GM18907 (cell line): ENCODE results near the gene TPPP3.

Experiments
- ATAC-seq: cut with Tn5 transposase; IDR thresholded peaks from one replicate; pipeline ENCODE4 v1.9.1; 2021; ENCODE audit warnings: mild to moderate bottlenecking, moderate library complexity; ENCODE audit not compliant: unreplicated experiment

TPPP3 gene

DNA sequence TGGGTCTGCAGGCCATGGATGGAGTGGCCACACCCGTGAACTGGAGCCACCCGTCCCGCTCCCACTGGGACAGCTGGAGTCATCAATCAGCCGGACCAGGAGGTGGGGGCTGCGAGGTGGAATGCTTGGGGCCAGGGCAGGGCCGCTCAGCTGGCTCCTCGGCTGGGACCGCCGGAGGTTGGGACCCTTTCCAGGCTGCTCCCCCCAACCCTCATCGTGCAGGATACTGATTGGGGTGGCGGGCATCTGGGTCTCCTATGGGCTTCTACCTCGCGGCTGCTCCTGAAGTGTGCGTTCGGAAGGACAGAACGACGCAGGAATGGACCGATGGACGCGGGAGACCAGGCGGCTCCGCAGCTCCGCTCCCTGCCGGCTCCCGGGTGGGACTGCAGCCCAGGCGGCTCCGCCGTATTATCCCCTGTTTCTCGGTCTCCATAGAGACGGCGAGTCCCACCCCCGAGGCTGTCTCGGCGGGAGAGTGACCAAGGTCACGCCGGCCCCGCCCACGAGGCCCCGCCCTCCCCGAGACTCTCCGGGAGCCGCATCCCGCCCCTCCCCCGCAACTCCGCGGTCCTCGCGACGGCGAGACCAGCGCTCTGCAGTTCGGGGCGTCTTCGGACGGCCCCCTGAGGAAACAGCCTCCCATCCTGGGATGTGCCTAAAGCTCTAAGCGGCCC, at the start of gene TPPP3:
TSS of gene TPPP3 (minus strand) at position 388 of the 677 bp plus-strand sequence. CDS start 2,387 bp downstream, outside the sequence.
- ATAC-seq, result no peak

DNA sequence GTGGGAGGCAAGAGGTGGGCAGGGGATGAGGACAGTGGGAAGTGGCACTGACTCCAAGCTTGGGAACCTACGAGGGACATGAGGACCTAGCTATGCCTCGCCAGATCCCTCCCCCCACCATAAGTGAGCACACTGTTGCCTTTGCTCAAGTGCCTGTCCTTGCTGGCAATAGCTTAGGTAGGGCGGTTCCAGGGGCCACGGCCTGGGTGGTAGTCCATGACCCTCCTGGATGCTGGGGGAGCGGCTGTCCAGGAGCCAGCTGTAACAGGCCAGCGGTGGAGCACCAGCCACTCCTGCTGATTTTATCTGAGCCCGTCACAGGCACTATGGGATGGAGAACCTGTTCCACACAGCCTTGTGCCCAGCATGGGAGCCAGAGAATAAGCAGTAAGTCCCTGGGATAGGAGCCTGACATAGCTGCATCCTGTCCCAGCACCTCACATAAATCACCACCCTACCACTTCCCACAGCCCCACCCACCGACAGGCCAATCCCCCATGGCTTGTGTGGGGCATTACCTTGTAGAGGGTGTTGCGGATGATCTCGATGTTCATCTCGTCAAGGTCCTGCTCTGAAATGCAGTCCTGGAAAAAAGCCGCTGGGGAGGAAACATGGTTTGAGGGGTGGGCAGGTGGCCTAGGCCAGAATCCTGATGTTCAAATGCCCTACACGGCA, 49.4 kb upstream of the TPPP3 start:
- ATAC-seq, result no peak

DNA sequence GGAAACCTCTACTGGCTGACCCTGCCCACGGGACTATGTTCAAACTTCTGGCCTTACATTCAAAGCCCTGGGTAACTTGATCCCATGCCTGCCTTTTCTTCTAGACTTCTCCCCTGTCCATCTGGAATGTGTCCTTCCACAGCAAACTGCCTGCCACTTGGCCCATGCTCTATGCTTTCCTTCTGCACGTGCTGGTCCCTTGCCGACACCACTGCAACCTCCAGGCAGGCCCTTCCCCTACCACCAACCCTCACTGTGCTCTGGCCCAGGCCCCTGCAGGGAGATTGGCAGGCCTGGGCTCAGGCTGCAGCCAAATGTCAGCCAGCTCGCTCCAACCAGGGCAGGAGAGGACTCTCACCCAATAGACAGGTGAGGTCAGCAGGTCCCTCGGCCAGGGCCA, 48.6 kb upstream of the TPPP3 start:
- no peak for ATAC-seq

DNA sequence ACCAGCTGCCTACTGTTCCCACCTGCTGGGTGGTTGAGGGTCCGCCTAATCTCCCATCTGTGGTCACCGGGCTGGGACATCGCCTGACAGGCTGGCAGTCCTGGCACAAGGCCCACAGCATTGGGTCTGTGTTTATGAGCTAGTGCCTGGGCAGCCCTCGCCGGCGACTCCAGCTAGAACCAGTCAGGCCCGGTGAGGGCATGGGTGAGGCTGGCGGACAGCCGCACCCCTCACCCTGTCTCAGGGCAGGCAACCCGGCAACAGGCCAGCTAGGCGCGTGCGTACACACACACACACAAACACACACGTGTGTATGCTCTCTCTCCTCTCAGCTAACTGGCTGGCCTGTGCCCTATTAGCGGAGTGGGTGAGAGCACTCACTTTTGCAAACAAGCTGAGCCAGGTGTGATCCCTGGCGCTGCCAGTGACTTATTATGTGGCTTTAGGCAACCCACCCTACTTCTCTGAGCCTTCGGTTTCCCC, 48.0 kb upstream of the TPPP3 start:
- no peak for ATAC-seq

DNA sequence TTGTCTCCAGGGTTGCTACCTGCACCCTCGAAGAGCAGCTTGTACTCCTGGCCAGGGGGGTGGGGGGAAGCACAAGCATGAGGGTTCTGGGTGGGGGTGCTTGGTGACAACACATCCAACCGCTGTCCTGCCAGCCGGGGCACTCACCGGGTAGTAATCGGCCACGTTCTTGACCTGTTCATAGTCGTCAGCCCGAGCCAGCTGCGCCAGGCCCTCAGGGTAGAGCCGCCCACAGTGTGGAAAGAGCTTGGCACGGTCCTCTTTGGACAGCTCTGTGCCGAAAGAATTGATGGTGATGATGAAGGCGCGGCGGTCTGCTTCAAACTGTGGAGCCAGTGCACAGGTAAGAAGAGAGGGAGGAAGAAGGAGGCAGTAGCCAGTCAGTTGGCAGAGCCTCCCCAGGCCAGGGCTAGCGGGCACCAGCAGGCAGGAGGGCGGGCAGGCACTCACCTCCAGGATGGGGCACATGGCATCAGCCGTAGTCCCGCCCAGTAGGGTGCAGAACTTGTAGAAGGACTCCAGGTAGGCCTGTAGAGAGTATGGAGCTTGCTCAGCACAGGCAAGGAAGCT, 45.6 kb upstream of the TPPP3 start:
- ATAC-seq, result no peak

DNA sequence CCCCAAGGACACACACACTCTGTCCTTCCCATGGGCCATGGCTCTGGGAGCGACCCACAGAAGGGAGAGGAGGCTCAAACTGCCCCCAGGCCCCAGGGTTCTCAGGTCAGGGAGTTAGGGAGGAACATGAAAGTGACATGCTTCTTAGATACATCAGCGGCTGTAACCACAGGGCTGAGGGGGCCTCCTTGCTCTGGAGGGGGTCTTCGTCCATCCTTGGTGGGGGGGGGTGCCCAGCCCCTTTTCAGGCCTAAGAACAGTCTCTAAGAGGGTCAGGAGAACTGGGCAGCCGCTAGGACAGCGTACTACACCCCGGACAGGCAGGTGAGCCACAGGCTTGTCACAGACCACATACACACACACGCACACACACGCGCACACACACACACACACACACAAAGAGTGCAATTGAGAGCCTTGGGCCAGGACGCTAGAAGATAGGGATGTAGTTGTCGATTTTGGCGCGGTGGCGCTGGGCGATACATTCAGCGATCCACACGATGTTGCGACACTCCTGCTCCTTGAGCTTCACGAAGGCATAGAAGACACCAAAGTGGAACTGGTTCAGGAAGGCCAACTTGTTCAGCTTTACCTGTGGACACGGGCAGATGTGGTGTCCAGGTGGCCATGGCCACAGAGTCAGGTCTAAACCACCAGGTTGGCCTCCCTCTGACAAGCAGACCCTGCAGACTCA, 44.9 kb upstream of the TPPP3 start:
- ATAC-seq, result no peak

DNA sequence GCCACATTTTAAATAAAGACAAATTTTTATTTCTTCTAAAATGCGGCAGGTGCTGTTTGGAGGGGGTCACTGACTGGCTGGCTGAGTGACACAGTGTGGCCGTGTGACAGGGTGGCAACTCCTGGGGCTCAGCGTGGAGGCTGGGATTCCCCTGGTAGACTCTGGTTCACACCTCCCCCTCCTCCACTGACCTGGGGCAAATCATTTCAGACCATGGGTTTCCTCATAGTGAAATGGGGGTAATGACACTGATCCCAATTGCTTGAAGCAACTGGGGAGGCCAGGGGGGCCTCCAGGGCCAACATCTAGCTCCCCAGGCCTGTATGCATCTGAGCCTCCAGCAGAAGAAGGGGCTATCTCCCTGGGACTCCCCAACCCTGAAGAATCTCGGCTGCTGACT, 44.2 kb upstream of the TPPP3 start:
- no peak for ATAC-seq

DNA sequence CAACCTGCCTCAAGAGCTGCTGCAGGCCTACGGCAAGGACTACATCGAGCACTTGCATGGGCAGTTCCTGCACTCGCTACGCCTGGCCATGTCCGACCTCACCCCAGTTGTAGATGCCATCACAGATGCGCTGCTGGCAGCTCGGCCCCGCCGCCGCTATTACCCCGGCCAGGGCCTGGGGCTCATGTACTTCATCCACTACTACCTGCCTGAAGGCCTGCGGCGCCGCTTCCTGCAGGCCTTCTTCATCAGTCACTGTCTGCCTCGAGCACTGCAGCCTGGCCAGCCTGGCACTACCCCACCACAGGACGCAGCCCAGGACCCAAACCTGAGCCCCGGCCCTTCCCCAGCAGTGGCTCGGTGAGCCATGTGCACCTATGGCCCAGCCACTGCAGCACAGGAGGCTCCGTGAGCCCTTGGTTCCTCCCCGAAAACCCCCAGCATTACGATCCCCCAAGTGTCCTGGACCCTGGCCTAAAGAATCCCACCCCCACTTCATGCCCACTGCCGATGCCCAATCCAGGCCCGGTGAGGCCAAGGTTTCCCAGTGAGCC, 43.4 kb upstream of the TPPP3 start:
- ATAC-seq, result no peak

DNA sequence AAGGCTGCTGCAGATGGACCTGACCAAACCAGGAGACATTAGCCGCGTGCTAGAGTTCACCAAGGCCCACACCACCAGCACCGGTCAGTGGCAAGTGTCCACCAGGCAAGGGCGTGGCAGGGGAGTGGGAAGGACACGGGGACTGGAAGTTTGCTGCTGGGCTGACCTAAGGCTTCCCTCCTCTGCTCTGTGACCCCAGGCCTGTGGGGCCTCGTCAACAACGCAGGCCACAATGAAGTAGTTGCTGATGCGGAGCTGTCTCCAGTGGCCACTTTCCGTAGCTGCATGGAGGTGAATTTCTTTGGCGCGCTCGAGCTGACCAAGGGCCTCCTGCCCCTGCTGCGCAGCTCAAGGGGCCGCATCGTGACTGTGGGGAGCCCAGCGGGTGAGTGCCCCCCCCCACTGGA, 42.5 kb upstream of the TPPP3 start:
- no peak for ATAC-seq

DNA sequence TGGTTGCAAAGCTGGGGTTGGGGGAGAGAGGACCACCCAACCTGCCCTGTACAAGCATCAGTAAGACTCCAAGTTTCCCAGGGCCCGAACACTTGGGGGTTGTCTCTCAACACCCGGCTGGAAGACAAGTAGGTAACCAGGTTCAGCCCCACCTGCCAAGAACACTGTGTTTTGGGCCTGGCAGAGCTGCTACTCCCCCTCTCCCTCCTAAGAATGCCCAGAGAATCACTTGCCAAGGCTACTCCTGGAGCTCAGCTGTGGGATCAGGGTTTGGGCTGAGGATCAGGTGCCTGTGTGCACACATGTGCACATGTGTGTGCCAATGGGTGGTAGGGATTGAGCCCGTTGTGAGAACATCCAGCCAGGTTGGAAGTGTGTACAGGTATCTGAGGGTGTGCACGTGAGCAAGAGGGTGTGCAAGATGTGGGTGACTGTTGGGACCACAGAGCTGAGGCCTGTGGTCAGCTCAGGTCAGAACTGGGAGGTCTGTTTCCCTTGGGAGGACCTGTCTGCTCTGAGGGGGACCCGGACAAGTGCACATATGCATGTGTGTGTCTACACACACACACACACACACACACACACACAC, 39.9 kb upstream of the TPPP3 start:
- ATAC-seq, result no peak

DNA sequence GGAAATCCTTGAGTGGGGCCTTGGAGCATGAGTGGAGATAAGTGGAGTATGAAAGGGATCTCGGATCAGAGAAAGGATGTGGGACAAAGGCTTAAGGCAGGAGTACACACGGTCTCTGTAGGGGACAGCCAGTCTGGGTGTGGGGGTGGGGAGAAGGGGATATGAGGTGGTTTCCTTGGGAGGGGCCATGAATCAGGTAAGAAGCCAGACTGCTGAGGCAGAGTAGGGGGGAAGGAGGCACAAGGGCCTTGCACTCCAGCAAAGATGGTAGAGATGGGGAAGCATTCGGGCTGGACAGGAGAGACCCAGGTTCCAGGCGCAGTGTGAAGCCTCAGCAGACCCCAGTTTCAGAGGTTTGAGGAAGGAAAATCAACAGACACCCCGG, 39.2 kb upstream of the TPPP3 start:
- ATAC-seq, result no peak

DNA sequence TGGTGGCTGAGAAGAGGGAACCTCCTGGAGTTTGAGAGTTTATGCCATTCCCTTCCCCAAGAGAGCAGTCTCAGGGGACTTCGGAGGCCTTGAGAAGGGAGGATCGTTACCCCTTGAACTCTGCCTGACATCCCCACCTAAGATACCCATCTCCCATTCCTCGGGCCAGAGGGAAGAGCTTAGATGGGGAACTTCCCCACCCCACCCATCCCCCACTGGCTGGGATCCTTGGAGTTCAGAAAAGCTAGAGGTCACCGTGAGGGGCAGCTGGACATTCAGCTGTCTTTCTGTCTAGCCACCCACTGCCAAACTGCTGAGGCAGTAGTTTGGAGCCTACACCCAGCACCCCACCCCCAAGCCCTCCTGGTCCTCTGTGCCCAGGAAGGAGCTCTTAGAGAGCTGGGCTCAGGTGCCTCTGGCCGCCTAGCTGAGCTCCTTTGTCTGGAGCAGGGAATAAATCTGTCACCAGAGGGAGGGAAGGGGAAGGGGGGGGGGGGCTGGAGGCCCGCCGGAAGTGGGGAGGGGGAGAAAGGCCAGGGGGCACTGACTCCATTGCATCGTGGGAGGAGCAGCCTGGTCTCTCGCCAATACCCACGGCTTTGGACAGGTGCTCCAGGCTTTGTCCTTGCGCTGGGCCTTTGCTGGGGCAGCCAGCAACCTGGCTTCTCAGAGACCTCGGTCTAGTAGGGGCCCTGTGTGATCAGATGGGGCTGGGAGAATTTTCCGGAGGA, 38.6 kb upstream of the TPPP3 start:
- no peak for ATAC-seq

DNA sequence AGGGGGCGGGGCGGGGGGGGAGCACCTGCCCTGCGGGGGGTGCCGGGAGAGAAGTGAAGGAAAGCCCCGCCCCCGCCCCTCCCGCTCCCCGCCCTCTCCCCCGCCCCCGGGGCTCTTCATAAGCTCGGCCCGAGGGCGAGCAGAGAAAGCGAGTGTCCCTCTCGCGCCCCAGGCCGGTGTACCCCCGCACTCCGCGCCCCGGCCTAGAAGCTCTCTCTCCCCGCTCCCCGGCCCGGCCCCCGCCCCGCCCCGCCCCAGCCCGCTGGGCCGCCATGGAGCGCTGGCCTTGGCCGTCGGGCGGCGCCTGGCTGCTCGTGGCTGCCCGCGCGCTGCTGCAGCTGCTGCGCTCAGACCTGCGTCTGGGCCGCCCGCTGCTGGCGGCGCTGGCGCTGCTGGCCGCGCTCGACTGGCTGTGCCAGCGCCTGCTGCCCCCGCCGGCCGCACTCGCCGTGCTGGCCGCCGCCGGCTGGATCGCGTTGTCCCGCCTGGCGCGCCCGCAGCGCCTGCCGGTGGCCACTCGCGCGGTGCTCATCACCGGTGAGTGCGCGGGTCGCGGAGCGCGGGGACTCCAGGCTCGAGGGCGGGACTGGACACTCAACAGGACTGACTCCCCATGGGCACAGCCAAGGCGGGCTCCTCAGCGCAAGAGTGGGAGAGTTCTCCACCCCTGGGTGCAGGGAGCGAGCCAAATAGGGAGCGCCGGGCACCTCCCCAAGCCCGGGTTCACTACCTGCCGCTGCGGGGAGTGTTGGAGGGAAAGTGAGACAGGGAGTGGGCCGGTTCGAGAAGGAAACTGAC, 37.9 kb upstream of the TPPP3 start, which contains the start of gene HSD11B2:
TSS of gene HSD11B2 (plus strand) at position 145 of the 798 bp plus-strand sequence. CDS start at position 273, 128 bp downstream.
- no peak for ATAC-seq

DNA sequence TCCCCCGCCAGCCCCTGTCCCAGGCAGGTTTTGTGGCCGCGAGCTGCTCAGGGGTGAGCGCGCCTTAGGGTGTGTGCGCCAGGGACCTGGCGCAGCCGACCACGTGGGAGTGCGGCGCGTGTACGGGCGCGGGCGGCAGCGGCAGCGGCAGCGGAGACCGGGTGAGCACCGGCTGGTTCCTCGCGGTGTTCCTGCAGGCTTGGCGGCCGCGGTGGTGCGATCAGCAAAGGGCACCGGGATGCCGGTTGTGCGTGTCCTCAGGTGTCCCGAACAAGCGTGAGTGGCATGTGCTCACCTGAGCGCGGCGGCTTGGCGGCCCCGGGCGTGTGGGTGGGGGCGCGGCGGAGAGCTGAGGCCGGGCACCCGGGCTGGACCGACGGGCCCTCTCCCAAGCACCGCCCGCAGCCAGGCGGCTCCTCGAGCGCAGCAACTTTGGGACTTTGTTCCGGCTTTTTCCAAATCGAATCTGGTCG, 37.2 kb upstream of the TPPP3 start:
- ATAC-seq, result no peak

DNA sequence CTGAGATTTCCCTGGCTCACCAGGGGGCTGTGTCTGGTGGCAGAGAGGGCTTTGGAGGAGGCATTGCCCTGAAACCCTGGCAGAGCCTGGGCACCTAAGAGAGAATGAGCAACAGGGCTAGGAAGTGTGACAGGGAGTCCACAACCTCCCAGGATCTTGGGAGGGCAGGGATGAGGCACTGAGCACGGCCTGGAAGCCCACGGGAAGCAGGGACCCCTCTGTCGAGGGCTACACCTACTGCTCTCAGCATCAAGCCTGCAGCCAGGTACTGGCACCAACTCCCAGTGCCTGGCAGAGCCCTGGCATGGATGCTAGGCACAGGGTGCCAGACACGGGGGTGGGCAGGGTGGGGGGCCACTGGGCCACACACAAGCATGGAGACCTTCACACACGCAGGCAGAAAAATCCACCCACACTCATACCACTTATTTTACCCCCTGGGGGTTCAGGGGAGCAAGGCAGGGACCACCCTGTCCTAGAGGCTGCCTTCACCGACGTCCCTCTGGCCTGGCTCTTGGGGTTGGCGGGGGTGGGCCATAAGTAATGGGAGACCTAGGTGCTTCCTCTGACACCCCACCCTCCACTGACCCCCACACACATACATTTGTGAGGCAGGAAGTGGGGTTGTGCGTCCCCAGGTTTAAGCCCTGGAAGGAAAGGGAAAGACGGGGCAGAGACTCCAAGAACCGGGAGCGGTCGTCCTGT, 36.7 kb upstream of the TPPP3 start:
- ATAC-seq, result no peak

DNA sequence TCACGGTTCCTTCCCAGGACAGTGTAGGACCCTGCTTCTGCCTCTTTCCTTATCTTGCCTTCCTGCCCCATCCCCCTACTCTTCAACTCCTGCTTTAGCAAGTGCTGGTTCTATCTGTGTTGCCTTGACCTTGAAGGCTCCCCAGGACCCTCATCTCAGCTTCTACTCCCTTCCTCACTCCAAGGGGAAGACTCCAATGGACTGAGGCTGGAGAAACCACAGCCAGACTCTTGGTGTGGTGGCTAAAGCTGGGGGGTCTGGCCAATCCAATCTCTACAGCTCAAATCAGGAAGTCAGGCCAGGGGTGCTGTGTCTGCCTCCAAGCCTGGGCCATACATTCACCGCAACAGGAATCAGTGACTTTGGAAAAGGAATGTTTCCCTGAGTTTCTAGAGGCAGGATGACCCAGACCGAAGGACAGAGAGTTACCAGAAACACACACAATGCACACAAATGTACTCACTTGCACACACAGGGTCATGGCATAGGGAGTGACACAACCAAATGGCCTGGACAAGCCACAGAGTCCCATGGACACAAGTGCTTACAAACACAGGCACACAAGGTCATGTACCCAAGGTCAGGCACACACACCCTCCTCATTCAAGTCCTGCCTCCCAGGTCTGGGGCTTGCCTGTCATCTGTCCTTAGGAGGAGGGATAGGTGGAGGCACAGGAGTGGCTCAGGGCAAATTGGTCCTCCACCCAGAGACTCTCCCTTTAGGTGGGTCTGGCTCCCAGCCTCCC, 35.9 kb upstream of the TPPP3 start:
- ATAC-seq, result no peak

DNA sequence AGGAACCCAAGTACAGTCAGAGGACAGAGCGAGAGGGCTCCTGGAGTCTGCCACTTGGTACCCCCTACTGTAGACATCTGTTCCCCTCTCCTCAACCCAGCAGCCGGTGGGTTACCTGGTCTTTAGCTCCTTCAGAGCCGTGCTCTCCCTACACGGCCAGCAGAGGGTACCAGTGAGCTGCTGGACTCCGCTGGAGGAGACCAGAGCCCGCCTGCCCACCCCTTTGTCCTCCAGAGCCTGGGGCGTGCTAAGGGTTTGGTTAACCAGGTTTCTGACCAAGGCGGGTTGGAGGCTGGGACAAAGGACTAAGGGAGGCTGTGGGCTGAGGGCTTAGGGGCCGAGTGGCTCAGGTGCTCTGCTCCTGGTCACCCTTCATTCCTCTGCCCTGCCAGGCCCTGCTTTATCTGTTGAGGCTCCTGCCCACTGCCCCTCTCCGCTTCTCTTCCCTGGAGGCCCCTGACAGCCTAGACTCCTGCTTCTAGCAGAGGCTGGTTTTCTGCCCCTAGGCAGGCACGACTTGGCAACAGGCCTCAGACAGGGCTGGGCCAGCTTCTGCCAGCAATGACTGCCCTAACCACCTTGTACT, 34.9 kb upstream of the TPPP3 start:
- no peak for ATAC-seq

DNA sequence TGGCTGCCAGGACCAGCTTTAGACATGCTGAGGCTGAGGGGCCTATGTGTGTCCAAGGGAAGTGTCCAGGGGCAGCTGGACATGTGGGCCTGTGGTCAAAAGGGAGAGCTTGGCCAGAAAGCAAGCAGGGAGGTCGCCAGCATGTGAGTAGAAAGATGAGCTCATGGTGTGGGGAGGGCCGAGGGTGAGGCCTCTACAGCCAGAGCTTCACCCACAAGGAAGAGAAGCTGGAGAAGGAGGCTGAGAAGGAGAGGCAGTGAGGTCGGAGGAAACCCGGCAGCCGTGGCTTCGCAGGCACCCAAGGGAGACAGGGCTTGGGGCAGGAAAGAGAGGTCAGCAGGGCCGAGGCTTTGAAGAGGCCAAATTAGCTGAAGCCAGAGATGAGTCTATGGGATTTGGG, 33.7 kb upstream of the TPPP3 start:
- ATAC-seq, result no peak
